HG03442 (cell line): ENCODE measurements around the gene IQCF5.
"Not testable (repeated sequence)": the region's sequence is repeated elsewhere in the genome, so short reads cannot be mapped to it uniquely, and the experiment has no call there.

ENCODE experiments used
- ATAC-seq: cut with Tn5 transposase; IDR thresholded peaks from one replicate; pipeline ENCODE4 v1.9.1; 2021; ENCODE audit warnings: mild to moderate bottlenecking, moderate library complexity; ENCODE audit not compliant: unreplicated experiment

The IQCF5 gene

DNA sequence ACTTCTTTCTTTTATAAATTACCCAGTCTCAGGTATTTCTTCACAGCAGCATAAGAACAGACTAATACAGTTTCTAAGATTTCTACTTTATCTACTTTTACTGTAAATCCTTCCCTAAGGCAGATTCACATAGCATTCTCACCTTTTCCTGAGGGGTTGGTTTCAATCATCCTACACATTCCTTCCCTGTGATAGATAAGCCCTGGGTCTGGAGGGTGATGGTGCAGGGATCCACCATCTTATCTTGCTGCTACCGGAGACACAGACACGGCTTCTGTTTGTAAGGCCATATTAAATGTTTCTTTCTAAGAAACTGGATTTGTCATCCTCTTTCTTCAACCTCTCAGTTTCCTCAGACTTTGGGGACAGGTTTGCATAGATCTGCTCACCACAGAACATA lies 6.1 kb downstream of the IQCF5 start:
- no peak for ATAC-seq

DNA sequence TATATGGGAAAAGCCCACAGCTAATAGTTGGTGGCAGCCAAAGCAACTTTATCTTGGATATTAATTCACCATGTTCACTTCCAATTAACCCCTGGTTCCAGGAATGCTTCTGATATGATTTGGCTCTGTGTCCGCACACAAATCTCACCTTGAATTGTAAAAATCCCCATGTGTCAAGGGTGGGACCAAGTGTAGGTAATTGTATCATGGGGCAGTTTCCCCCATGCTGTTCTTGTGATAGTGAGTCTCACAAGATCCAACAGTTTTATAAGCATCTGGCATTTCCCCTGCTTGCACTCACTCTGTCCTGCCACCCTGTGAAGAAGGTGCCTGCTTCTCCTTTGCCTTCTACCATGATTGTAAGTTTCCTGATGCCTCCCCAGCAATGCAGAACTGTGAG lies 6.5 kb downstream of the IQCF5 start:
- ATAC-seq = not testable (repeated sequence)

DNA sequence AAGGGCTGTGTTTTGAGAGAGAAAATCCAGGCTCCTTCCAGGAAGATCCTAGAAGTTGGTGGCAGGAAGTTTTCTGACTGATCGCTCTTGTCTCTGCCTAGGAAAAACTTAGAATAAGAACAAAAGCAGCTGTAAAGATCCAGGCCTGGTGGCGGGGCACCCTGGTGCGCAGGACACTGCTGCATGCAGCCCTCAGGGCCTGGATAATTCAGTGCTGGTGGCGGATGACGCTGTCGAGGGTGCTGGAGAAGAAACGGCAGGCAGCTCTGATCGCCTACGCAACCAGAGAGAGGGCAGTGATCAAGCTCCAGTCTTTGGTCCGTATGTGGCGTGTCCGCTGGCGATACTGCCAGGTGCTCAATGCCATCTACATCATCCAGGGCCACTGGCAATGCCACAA lies 12.5 kb downstream of the IQCF5 start:
- ATAC-seq = no peak

DNA sequence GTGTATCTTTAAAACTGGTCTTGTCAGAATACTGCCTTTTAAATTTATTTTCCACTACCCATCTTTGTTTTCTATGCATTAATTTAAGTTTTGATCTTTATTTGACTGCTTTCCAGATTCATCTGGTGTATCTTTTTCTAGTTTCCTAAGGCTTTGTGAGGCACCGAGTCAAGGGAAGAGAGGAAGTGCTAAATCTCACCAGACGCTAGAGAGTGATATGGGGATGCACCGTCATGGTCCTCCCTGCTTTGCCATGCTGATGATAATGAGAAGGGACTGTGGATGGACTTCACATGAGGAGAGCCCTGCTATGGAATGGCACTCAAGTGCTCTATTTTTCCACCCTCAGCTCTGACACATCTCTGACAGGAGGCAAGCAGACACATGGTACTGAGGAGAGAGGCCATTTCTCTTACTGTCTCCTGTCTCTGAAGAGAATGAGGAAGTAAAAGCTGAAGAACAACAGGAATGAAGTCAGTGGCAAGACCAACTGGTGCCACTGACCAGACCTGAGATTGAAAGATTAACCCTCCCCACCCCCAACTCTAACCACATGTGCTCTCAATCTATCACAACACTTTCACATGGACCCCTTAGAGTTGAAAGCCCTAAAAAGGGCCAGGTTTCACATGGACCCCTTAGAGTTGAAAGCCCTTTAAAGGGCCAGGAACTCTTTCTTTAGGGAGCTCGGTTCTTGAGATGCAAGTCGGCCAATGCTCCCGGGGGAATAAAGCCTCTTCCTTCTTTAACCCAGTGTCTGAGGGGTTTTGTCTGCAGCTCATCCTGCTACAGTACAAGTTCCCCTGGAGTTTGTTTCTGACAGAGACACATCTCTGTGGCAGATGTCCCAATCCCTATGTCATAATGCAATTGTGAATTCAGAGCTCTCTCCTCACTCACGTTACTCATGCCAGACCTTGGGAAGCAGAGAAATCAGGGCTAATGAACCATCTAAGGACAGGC lies 14.4 kb downstream of the IQCF5 start, which contains the start of gene IQCF2:
TSS of gene IQCF2 (plus strand) at position 913 of the 963 bp plus-strand sequence. CDS start 52 bp downstream, outside the sequence.
- ATAC-seq = no peak

DNA sequence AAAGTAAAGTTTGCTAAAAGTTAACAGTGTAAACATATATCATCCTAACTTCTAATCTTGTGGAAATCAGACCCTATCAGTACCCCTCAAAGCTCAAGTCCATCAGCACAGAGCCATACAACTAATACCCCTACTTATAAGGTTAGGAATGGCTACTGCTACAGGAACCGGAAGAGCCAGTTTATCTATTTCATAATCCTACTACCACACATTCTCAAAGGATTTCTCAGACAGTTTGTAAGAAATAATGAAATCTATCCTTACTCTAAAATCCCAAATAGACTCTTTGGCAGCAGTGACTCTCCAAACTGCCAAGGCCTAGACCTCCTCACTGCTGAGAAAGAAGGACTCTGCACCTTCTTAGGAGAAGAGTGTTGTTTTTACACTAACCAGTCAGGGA lies 20.0 kb downstream of the IQCF5 start:
- not testable (repeated sequence) for ATAC-seq

DNA sequence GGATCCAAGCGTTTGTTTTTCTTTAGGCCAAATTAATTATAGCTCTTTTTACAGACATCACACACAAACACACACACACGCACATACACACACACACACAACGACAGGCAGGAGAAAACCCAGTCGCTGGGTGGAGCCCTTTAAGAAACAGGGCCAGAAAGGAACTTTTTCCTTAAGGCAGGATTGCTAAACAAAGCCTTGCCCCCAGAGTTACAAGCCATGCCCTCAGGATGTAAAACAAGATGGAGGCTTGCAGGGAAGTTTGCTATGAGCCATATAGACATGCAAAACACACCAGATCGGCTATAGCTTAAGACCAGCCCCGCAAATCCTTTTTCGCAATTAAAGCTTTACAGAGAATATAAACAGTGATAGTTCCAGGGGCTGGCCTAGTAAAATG lies 30.3 kb downstream of the IQCF5 start:
- no peak for ATAC-seq

DNA sequence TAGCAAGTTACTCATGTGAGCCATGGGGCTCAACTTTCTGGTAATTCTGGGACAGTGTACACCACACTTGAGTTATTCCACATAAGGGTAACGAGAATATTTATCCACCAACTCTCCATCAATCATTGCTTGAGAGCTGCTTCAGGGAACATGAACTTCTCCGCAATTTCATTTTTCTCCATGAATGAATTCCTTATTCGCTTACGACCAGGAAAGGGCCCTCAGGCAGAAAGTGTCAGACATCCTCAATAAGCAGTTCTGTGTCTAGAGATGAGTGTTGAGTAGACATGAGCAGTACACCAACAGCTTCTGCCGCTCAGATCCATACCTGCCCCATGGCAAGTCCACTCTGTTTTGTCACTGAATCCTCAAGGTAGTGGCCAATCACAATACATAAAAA lies 38.8 kb downstream of the IQCF5 start:
- ATAC-seq = no peak

DNA sequence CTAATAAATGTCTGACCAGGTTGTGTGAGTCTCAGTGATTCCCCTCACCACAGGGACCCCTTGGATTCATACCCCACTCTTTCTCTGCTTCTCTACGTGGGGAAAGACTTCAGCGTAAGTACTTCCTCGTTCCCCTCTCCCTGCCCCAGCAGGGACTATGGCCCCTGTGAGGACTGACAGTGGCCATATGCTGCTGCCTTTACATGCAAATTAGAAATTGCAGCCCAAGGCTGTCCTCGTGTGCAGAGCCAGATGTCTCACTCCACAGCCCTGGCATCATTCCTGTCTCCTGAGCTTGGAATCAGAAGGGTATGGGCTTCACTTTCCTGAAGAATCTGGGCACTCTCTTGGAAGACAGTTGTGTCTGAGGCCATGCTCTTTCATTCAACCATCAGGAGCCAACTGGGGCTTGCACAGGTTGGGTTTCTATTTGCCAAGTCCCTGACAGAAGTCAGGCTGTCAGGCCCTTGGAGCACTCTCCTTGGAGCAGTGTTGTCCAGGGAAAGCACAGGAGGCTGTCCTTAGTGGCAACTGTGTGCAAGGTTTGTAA lies 44.5 kb downstream of the IQCF5 start:
- ATAC-seq = no peak

DNA sequence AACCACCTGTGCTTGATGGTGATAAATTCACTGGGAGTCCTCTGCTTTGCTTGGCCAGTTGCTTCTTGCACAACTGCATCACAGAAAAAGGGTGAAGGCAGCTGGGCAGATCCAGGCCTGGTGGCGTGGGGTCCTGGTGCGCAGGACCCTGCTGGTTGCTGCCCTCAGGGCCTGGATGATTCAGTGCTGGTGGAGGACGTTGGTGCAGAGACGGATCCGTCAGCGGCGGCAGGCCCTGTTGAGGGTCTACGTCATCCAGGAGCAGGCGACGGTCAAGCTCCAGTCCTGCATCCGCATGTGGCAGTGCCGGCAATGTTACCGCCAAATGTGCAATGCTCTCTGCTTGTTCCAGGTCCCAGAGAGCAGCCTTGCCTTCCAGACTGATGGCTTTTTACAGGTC lies 45.1 kb downstream of the IQCF5 start:
- no peak for ATAC-seq

DNA sequence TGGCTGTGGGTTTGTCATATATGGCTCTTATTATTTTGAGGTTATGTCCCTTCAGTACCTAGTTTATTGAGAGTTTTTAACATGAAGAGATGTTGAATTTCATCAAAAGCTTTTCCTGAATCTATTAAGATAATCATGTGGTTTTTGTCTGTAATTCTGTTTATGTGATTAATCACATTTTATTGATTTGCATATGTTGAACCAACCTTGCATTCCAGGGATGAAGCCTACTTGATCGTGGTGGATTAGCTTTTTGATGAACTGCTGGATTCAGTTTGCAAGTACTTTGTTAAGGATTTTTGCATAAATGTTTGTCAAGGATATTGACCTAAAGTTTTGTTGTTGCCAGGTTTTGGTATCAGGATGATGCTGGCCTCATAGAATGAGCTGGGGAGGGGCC lies 47.1 kb downstream of the IQCF5 start:
- ATAC-seq = no peak
